ENCODE measurements around the gene APRT. TPM values are rescaled to one million over a fixed set of nuclear protein-coding genes. Genes with fewer than 3 reads are reported as not detected.

Gene APRT
- total and polyA plus RNA-seq, 2 of the 8 experiments (the other 6 are each of a cell fraction or from before 2014, with no cell fraction given) = 221 to 267 TPM

GRCh38 chr16:88842806-88843205, 31.1 kb upstream of the APRT start:
- Histone ChIP-seq H3K23ac (ENCODE audit: insufficient read length) (no peak overlapping the region), H2BK12ac (ENCODE audit: low read depth, low read length) (no peak overlapping the region), H2BK20ac (ENCODE audit: low read length) (no peak overlapping the region), H2BK120ac (replicated peaks; ENCODE audit: low read depth, low read length) (no peak overlapping the region), H3K56ac (replicated peaks; ENCODE audit: insufficient read length, low read depth, low read length) (no peak overlapping the region), H2BK5ac (ENCODE audit: low read depth, low read length) (no peak overlapping the region), H4K8ac (ENCODE audit: extremely low read depth, insufficient read depth, low read length) (no peak overlapping the region; the same call in 1 of the 2 replicates), H3K23me2 (ENCODE audit: low read depth, low read length) (no peaks in the 10 kb centered on the region), H3K4me2 (ENCODE audit: insufficient read depth in 1 of 2, low read depth in 2 of 2, low read length in 2 of 2) (no peak overlapping the region), H3K4me3 (ENCODE audit: extremely low read depth in 1 of 4, insufficient read depth in 2 of 4, low read depth in 3 of 4, low read length in 4 of 4) (no peak overlapping the region), H4K91ac (replicated peaks; ENCODE audit: insufficient read length, low read length) (no peak overlapping the region), H3K4ac (replicated peaks; ENCODE audit: insufficient read length, low read depth, low read length) (no peak overlapping the region), H4K5ac (ENCODE audit: insufficient read length, low read depth, low read length) (no peak overlapping the region), H3K4me1 (replicated peaks in 1 of 4; ENCODE audit: control insufficient read depth in 3 of 4, insufficient read depth in 4 of 4, low read length in 3 of 4) (no peaks in the 10 kb centered on the region), H3K14ac (ENCODE audit: insufficient read length) (no peak overlapping the region), H3K18ac (ENCODE audit: extremely low read depth, low read length) (no peak overlapping the region), H3K79me2 (ENCODE audit: control insufficient read depth in 1 of 2, insufficient read depth in 2 of 2, low read length in 2 of 2) (no peaks in the 10 kb centered on the region), H2BK15ac (ENCODE audit: low read length) (no peak overlapping the region), H3K79me1 (ENCODE audit: low read depth, low read length) (no peaks in the 10 kb centered on the region), H4K20me1 (replicated peaks in 1 of 2; ENCODE audit: control insufficient read depth in 1 of 2, insufficient read depth in 2 of 2, low read length in 2 of 2) (peaks cover 0 to under 1% of the 10 kb centered on the region in 2 experiments), H3K27me3 (replicated peaks in 1 of 4; ENCODE audit: control insufficient read depth in 3 of 4, extremely low read depth in 1 of 4, insufficient read depth in 3 of 4, low read length in 3 of 4) (no peaks in the 10 kb centered on the region), H3K27ac (ENCODE audit: low read depth, low read length) (no peak overlapping the region), H3K9ac (replicated peaks in 1 of 4; ENCODE audit: extremely low read depth in 1 of 4, low read depth in 3 of 4, low read length in 3 of 4) (no peak overlapping the region), H2AFZ (ENCODE audit: low read length) (no peak overlapping the region), H2AK5ac (ENCODE audit: low read depth, low read length) (no peak overlapping the region), H3K36me3 (ENCODE audit: control insufficient read depth in 2 of 4, insufficient read depth in 4 of 4, low read length in 3 of 4) (peaks cover 0 to 5% (median 0%) of the 10 kb centered on the region in 4 experiments; a peak in 2 of 8 replicates), H3K9me3 (ENCODE audit: insufficient read depth in 2 of 2, low read depth in 1 of 2, low read length in 1 of 2) (no peaks in the 10 kb centered on the region)
- DNase-seq (ENCODE audit: low read depth in 1 of 2, low spot score in 2 of 2) = no peak
- POLR2A ChIA-PET (ENCODE audit: partially characterized antibody) = interaction anchor here (1.3 kb wide), 1 partner anchor 84 kb away, joined by 3 read pairs; no protein-coding TSS in a partner anchor
- FAIRE-seq = no peak
- CTCF ChIA-PET (ENCODE audit: partially characterized antibody) = interaction anchor here (1.1 to 1.2 kb wide), 3 partner anchors 23 to 260 kb away, joined by 3 read pairs; no protein-coding TSS in a partner anchor
- 94% methylated on average over 25 of the region's 25 CpGs; no CpG with 5 or more reads in 1 of the 2 experiments for WGBS, 2 experiments (ENCODE audit: extremely low coverage in 1 of 2, insufficient coverage in 1 of 2, insufficient read length in 1 of 2, insufficient replicate concordance in 2 of 2, low coverage in 1 of 2, low lambda C conversion rate in 2 of 2, missing lambda C conversion rate in 1 of 2)
- TF ChIP-seq SUZ12 (IDR thresholded peaks at IDR 0.05; ENCODE audit: low read length) (no peak), TBP (IDR thresholded peaks at IDR 0.05; ENCODE audit: low read depth, low read length) (no peak), SP2 (IDR thresholded peaks at IDR 0.05; ENCODE audit: low read length) (no peak), TAF7 (optimal IDR thresholded peaks at IDR 0.05; ENCODE audit: borderline replicate concordance, low read depth, low read length) (no peak), JUN (IDR thresholded peaks at IDR 0.05; ENCODE audit: low read depth, low read length) (no peak), ATF3 (IDR thresholded peaks at IDR 0.05; ENCODE audit: insufficient read depth, low read depth, low read length) (no peak)

Measured in H1 (cell line).